GM12878 (cell line): ENCODE data around the gene SLC35E4. TPM values are rescaled to one million over a fixed set of nuclear protein-coding genes. Genes with fewer than 3 reads are reported as not detected.

Experiments used
- ATAC-seq: fragments of 200-7000 bp; cut with Tn5 transposase; 3 replicates; pipeline ENCODE4 v1.9.1; 2020; ENCODE audit warnings: mild to moderate bottlenecking, moderate library complexity
- BruUV-seq: library from RNA; stranded (reverse); fragments of 400-500 nt; replicated peaks from 2 replicates; lab custom pipeline; 2021; lab: Mats Ljungman, UMichigan
- CTCF ChIA-PET: fragments of 300-600 bp; sonication (Branson Sonifier 250); formaldehyde crosslinking; extraction: SDS; loops from one replicate; lab custom pipeline; 2021; ENCODE audit warnings: inconsistent platforms; lab: Yijun Ruan, JAX
- POLR2A ChIA-PET: fragments of 350-600 bp; formaldehyde crosslinking; extraction: SDS; loops from one replicate; lab custom pipeline; 2021; ENCODE audit warnings: inconsistent platforms; lab: Charles Lee
- RAD21 ChIA-PET: fragments of 300-600 bp; sonication (Branson Sonifier 250); formaldehyde crosslinking; loops from one replicate; lab custom pipeline; 2023; ENCODE audit warnings: antibody characterized with exemption; ENCODE audit not compliant: unreplicated experiment; lab: Charles Lee
- SMC1A ChIA-PET: fragments of 300-600 bp; sonication (Branson Sonifier 250); formaldehyde crosslinking; loops from one replicate; lab custom pipeline; 2023; ENCODE audit not compliant: unreplicated experiment, uncharacterized antibody; lab: Charles Lee
- DNase-seq: peaks from one replicate; pipeline ENCODE4 v3.0.0-alpha.2; 2011; ENCODE audit warnings: low read depth, low spot score
- FAIRE-seq: peaks from 3 replicates; lab custom pipeline; 2011; peaks lifted over from hg19 to GRCh38; lab: Jason Lieb, UNC
- H2AFZ ChIP-seq: 2 replicates; pipeline ENCODE4 v1.6.0; 2011; ENCODE audit warnings: low read depth, low read length, control low read depth; ENCODE audit not compliant: control insufficient read depth
- H3K27ac ChIP-seq: 2 replicates; pipeline ENCODE4 v1.5.1; 2011; ENCODE audit warnings: control low read depth; ENCODE audit not compliant: control insufficient read depth, insufficient read depth
- H3K27me3 ChIP-seq, 2 experiments: replicated peaks in 1 of 2; 2 replicates each; pipeline versions ENCODE4 v1.6.0 to v1.6.1; 2011; ENCODE audit warnings: low read length in 1 of 2; ENCODE audit not compliant: control insufficient read depth in 2 of 2, insufficient read depth in 2 of 2
- H3K36me3 ChIP-seq, 2 experiments: 2 replicates each; pipeline ENCODE4 v1.5.1; 2011; ENCODE audit warnings: low read length in 1 of 2; ENCODE audit not compliant: control insufficient read depth in 2 of 2, insufficient read depth in 2 of 2
- H3K4me1 ChIP-seq: 2 replicates; pipeline ENCODE4 v1.6.1; 2011; ENCODE audit warnings: mild to moderate bottlenecking, low read length, moderate library complexity, mixed read lengths; ENCODE audit not compliant: control insufficient read depth, insufficient read depth
- H3K4me2 ChIP-seq: 2 replicates; pipeline ENCODE4 v1.6.0; 2011; ENCODE audit warnings: control low read depth; ENCODE audit not compliant: control insufficient read depth, insufficient read depth
- H3K4me3 ChIP-seq: fragments of 200-600 bp; sonication (generic); 2 replicates; pipeline ENCODE4 v1.5.1; 2016
- H3K79me2 ChIP-seq: 2 replicates; pipeline ENCODE4 v1.6.0; 2011; ENCODE audit warnings: low read length; ENCODE audit not compliant: control insufficient read depth, insufficient read depth
- H3K9ac ChIP-seq: 2 replicates; pipeline ENCODE4 v1.8.0; 2011; ENCODE audit warnings: low read length, control low read depth, mixed read lengths; ENCODE audit not compliant: control insufficient read depth, insufficient read depth
- H3K9me3 ChIP-seq: replicated peaks from 3 replicates; pipeline ENCODE4 v1.5.1; 2011; ENCODE audit warnings: mild to moderate bottlenecking, low read length; ENCODE audit not compliant: control insufficient read depth, insufficient read depth
- H4K20me1 ChIP-seq: 2 replicates; pipeline ENCODE4 v1.6.0; 2011; ENCODE audit not compliant: control insufficient read depth, insufficient read depth
- ASH2L ChIP-seq: fragments of 300-600, 200-600 bp; sonication (generic); IDR thresholded peaks from 2 replicates; pipeline ENCODE4 v1.6.1; 2017; ENCODE audit warnings: low read depth, mild to moderate bottlenecking, borderline replicate concordance
- BHLHE40 ChIP-seq, 2 experiments: fragments of 450-650 bp in 1 of 2; IDR thresholded peaks; 2 replicates each; pipeline ENCODE4 v1.6.1; 2011 to 2017; ENCODE audit warnings: low read depth in 2 of 2, borderline replicate concordance in 1 of 2, improper control_type of control experiment in 1 of 2, low read length in 1 of 2, mild to moderate bottlenecking in 1 of 2
- BMI1 ChIP-seq: fragments of 450-650 bp; IDR thresholded peaks from 2 replicates; pipeline ENCODE4 v1.6.1; 2016; ENCODE audit warnings: mild to moderate bottlenecking, moderate library complexity, borderline replicate concordance
- PML ChIP-seq: IDR thresholded peaks from 2 replicates; pipeline ENCODE4 v1.6.1; 2012; ENCODE audit warnings: low read length, inconsistent platforms
- SIX5 ChIP-seq: IDR thresholded peaks from 2 replicates; pipeline ENCODE4 v1.6.1; 2011; ENCODE audit warnings: mild to moderate bottlenecking, low read depth, low read length, moderate library complexity; ENCODE audit not compliant: severe bottlenecking
- ZNF274 ChIP-seq: IDR thresholded peaks from one replicate; pipeline ENCODE4 v1.8.0; 2011; ENCODE audit not compliant: insufficient read length, insufficient read depth
- WGBS: methylation state at CpG from one replicate; pipeline ENCODE4 v1.1.6; 2016; ENCODE audit warnings: low lambda C conversion rate; ENCODE audit not compliant: insufficient replicate concordance, insufficient coverage; ENCODE audit errors: missing lambda C conversion rate; 5-methylcytosine and 5-hydroxymethylcytosine counted together
- in situ Hi-C: fragments of 300-500 bp; cut with MboI; formaldehyde crosslinking; loops from 9 replicates; pipeline ENCODE4 v1.14.3; 2018; ENCODE audit warnings: mixed read lengths
- intact Hi-C: fragments of 100-400 bp; cut with micrococcal nuclease; formaldehyde crosslinking; loops from one replicate; pipeline ENCODE4 v1.14.2; 2022; ENCODE audit not compliant: unreplicated experiment
- polyA plus RNA-seq, 11 experiments: library from polyadenylated mRNA; depleted of rRNA in 4 of 11; unstranded in 6 of 11; stranded (reverse) in 5 of 11; fragments of >200 nt; fragmentation: Nextera tagmentation in 4 of 11; fragmentation: Illumina TruSeq in 1 of 11; extraction: Ambion mirVana in 4 of 11; extraction: Trizol in 1 of 11; gene quantifications; 1 replicate in 1 of 11; 2 replicates in 10 of 11; pipeline versions ENCODE4 v1.2.1 to v1.2.3, GENCODE V29; 2011 to 2016; ENCODE audit warnings: inconsistent platforms in 2 of 11, missing spikeins in 2 of 11, low read depth in 1 of 11
- total RNA-seq, 4 experiments: library from RNA; depleted of rRNA in 3 of 4; stranded (reverse); fragments of >200 nt in 3 of 4; fragmentation: Illumina TruSeq in 1 of 4; extraction: Trizol in 1 of 4; gene quantifications; 2 replicates each; pipeline versions ENCODE4 v1.2.1 to v1.2.3, GENCODE V29; 2013 to 2021

Gene SLC35E4
- total and polyA plus RNA-seq, 10 of the 15 experiments (the other 5 are each of a cell fraction or from before 2014, with no cell fraction given), result 0.16 to 5.3 (median 2.9) TPM; not detected in 1

- BruUV-seq, result TSS peak; percentile 62
- no peak for ATAC-seq
- POLR2A ChIA-PET, result interaction anchor here (0.6 to 1.3 kb wide), 5 partner anchors 13 to 492 kb away, joined by 3 to 7 read pairs (median 3); no protein-coding TSS in a partner anchor
- Histone ChIP-seq H3K79me2 (peaks cover 26% of the 10 kb centered on the region), H2AFZ (peak overlapping the region; percentile 58), H3K4me3 (peak overlapping the region; percentile 97)
- CTCF ChIA-PET, result interaction anchor here (1.1 to 6.6 kb wide), 4 partner anchors 11 to 164 kb away, joined by 4 to 45 read pairs (median 6); partner anchors contain the start of genes SLC35E4 and TCN2
- intact Hi-C loops, result no loop called here
- in situ Hi-C loops, result no loop called here
- TF ChIP-seq SIX5 (no peak), BHLHE40 (IDR thresholded peaks at IDR 0.05; ENCODE audit: borderline replicate concordance in 1 of 2, low read depth in 2 of 2, low read length in 1 of 2) (no peak), ASH2L (no peak), BMI1 (no peak), PML (0 out of 2 replicates have a peak, but pooled peaks have one; percentile 37), ZNF274 (no peak)
- TF ChIP-seq, all 136 proteins: peak for 1
- ChIA-PET SMC1A (interaction anchor here (0.7 to 1.1 kb wide), 5 partner anchors 10 to 169 kb away, joined by 3 to 5 read pairs (median 3); partner anchors contain the start of gene TCN2), RAD21 (interaction anchor here (1.0 to 1.4 kb wide), 4 partner anchors 15 to 189 kb away, joined by 3 to 7 read pairs (median 4); partner anchors contain the start of genes SLC35E4 and TCN2)
- Histone ChIP-seq H3K9me3 (no peaks in the 10 kb centered on the region), H3K4me2 (peak overlapping the region; percentile 90), H3K27me3 (no peaks in the 10 kb centered on the region), H3K9ac (peak overlapping the region; percentile 95), H3K4me1 (no peaks in the 10 kb centered on the region), H3K36me3 (peaks cover 11 to 28% of the 10 kb centered on the region in 2 experiments), H4K20me1 (no peaks in the 10 kb centered on the region), H3K27ac (peak overlapping the region; percentile 91)
- FAIRE-seq, result peak; percentile 68
- no peak for DNase-seq
- WGBS, result under 1% methylated on average over 14 of the region's 14 CpGs
These were observed 44.4 kb upstream of the SLC35E4 start for GRCh38 chr22:30591191-30591587.
